Liver (tissue), 3 donors: ENCODE results near the gene IL36B.

Experiments
- CTCF ChIP-seq: fragments of 150-350 bp; IDR thresholded peaks from 2 replicates; pipeline ENCODE4 v1.5.1; 2017; ENCODE audit warnings: improper control_type of control experiment, low read depth, low read length; ENCODE audit not compliant: missing input control
- GABPA ChIP-seq, 2 donors: IDR thresholded peaks in 1 of 2; conservative IDR thresholded peaks in 1 of 2; 2 replicates each; pipeline ENCODE4 v1.6.1; 2016; ENCODE audit warnings: antibody characterized with exemption in 2 of 2, mild to moderate bottlenecking in 1 of 2, moderate library complexity in 1 of 2
- JUND ChIP-seq, 2 donors: IDR thresholded peaks; 2 replicates each; pipeline ENCODE4 v1.6.1; 2016; ENCODE audit warnings: antibody characterized with exemption in 2 of 2
- MAX ChIP-seq: IDR thresholded peaks from 2 replicates; pipeline ENCODE4 v1.6.1; 2016; ENCODE audit warnings: antibody characterized with exemption
- RAD21 ChIP-seq, 2 donors: IDR thresholded peaks; 2 replicates each; pipeline ENCODE4 v1.6.1; 2016; ENCODE audit warnings: antibody characterized with exemption in 2 of 2, mild to moderate bottlenecking in 2 of 2
- REST ChIP-seq: IDR thresholded peaks from 2 replicates; pipeline ENCODE4 v1.6.1; 2016; ENCODE audit warnings: antibody characterized with exemption, mild to moderate bottlenecking
- SP1 ChIP-seq: IDR thresholded peaks from 2 replicates; pipeline ENCODE4 v1.6.1; 2018; ENCODE audit warnings: antibody characterized with exemption, mild to moderate bottlenecking
- TAF1 ChIP-seq: conservative IDR thresholded peaks from 2 replicates; pipeline ENCODE4 v1.6.1; 2016; ENCODE audit warnings: antibody characterized with exemption, mild to moderate bottlenecking
- YY1 ChIP-seq: IDR thresholded peaks from 2 replicates; pipeline ENCODE4 v1.6.1; 2016; ENCODE audit warnings: antibody characterized with exemption, mild to moderate bottlenecking
- donor health status: healthy.
- donor health status: healthy.

- no peak for TF ChIP-seq CTCF
- no peak for TF ChIP-seq GABPA (IDR thresholded peaks at IDR 0.05 in 1 of 2, conservative IDR thresholded peaks at IDR 0.05 in 1 of 2)
- no peak for TF ChIP-seq REST
- no peak for TF ChIP-seq SP1
- TF ChIP-seq RAD21 (IDR thresholded peaks at IDR 0.05) = no peak
- no peak for TF ChIP-seq MAX
- no peak for TF ChIP-seq TAF1
- no peak for TF ChIP-seq JUND (IDR thresholded peaks at IDR 0.05)
- no peak for TF ChIP-seq YY1
Measured at GRCh38 chr2:113000436-113000835, 52.2 kb downstream of the IL36B start.
